GM23338 (cell line): ENCODE results near the gene DYRK4. TPM values are rescaled to one million over a fixed set of nuclear protein-coding genes. Genes with fewer than 3 reads are reported as not detected.
A peak's percentile ranks its signal among the peaks of the same experiment; 100 is the strongest.

ENCODE experiments used
- ATAC-seq: fragments of 200-7000 bp; cut with Tn5 transposase; 3 replicates; pipeline ENCODE4 v1.9.1; 2020
- DNase-seq: peaks from one replicate; pipeline ENCODE4 v3.0.0-alpha.2; 2015; ENCODE audit warnings: low spot score
- H2AFZ ChIP-seq: fragments of 200-600 bp; sonication (generic); 2 replicates; pipeline ENCODE4 v1.8.0; 2016; ENCODE audit warnings: antibody characterized with exemption, mild to moderate bottlenecking, moderate library complexity
- H3F3A ChIP-seq: fragments of 200-600 bp; sonication (generic); replicated peaks from 2 replicates; pipeline ENCODE4 v1.8.0; 2017; ENCODE audit warnings: antibody characterized with exemption, mixed run types, low read depth
- H3K27ac ChIP-seq: fragments of 200-600 bp; sonication (generic); 2 replicates; pipeline ENCODE4 v1.6.1; 2016; ENCODE audit warnings: low read depth
- H3K27me3 ChIP-seq: fragments of 200-600 bp; sonication (generic); 2 replicates; pipeline ENCODE4 v1.8.0; 2016; ENCODE audit warnings: mild to moderate bottlenecking, mixed run types, moderate library complexity; ENCODE audit not compliant: insufficient read depth
- H3K36me3 ChIP-seq: fragments of 200-600 bp; sonication (generic); 2 replicates; pipeline ENCODE4 v1.8.0; 2016; ENCODE audit warnings: mild to moderate bottlenecking; ENCODE audit not compliant: insufficient read depth
- H3K4me1 ChIP-seq: fragments of 200-600 bp; sonication (generic); 2 replicates; pipeline ENCODE4 v1.8.0; 2016; ENCODE audit warnings: mild to moderate bottlenecking, moderate library complexity; ENCODE audit not compliant: insufficient read depth
- H3K4me2 ChIP-seq: fragments of 200-600 bp; sonication (generic); 2 replicates; pipeline ENCODE4 v1.7.1; 2017; ENCODE audit warnings: mixed run types
- H3K4me3 ChIP-seq: fragments of 200-600 bp; sonication (generic); 2 replicates; pipeline ENCODE4 v1.6.1; 2016; ENCODE audit warnings: mixed run types
- H3K79me2 ChIP-seq: fragments of 200-600 bp; sonication (generic); replicated peaks from 2 replicates; pipeline ENCODE4 v1.8.0; 2017; ENCODE audit warnings: mild to moderate bottlenecking; ENCODE audit not compliant: insufficient read depth
- H3K9me2 ChIP-seq: fragments of 200-600 bp; sonication (generic); 2 replicates; pipeline ENCODE4 v1.8.0; 2017; ENCODE audit not compliant: insufficient read depth
- H4K20me1 ChIP-seq: fragments of 200-600 bp; sonication (generic); replicated peaks from 2 replicates; pipeline ENCODE4 v1.8.0; 2017; ENCODE audit warnings: mild to moderate bottlenecking; ENCODE audit not compliant: insufficient read depth
- H3K27ac Mint-ChIP-seq: 2 replicates; pipeline ENCODE4 v1.8.0; 2020; ENCODE audit warnings: inconsistent platforms, mild to moderate bottlenecking, moderate library complexity, mixed read lengths
- H3K27me3 Mint-ChIP-seq: 3 replicates; pipeline ENCODE4 v1.8.0; 2022; ENCODE audit warnings: low read depth, mild to moderate bottlenecking, moderate library complexity, mixed read lengths, inconsistent platforms; ENCODE audit not compliant: insufficient read depth, poor library complexity
- H3K36me3 Mint-ChIP-seq: 3 replicates; pipeline ENCODE4 v1.8.0; 2021; ENCODE audit warnings: low read depth, mild to moderate bottlenecking, inconsistent platforms, moderate library complexity, mixed read lengths
- H3K4me1 Mint-ChIP-seq: 3 replicates; pipeline ENCODE4 v1.8.0; 2020; ENCODE audit warnings: mild to moderate bottlenecking, inconsistent platforms, mixed read lengths
- H3K4me3 Mint-ChIP-seq: 3 replicates; pipeline ENCODE4 v1.8.0; 2021; ENCODE audit warnings: moderate library complexity, mild to moderate bottlenecking, inconsistent platforms, mixed read lengths
- H3K9me3 Mint-ChIP-seq: 3 replicates; pipeline ENCODE4 v1.8.0; 2020; ENCODE audit warnings: moderate library complexity, mild to moderate bottlenecking, inconsistent platforms, mixed read lengths
- CREB1 ChIP-seq: fragments of 250-450 bp; sonication (Bioruptor Pico); IDR thresholded peaks from 2 replicates; pipeline ENCODE4 v1.5.0; 2020; ENCODE audit warnings: low read depth, mild to moderate bottlenecking, moderate library complexity
- POLR2AphosphoS5 ChIP-seq: IDR thresholded peaks from 2 replicates; pipeline ENCODE4 v1.6.1; 2016; ENCODE audit warnings: antibody characterized with exemption, low read depth
- STAT1 ChIP-seq: IDR thresholded peaks from one replicate; pipeline ENCODE4 v1.6.1; 2016; ENCODE audit warnings: antibody characterized with exemption; ENCODE audit not compliant: unreplicated experiment
- ZNF114 ChIP-seq: fragments of 250-450 bp; sonication (Bioruptor Pico); IDR thresholded peaks from 2 replicates; pipeline ENCODE4 v1.5.0; 2020; ENCODE audit warnings: mild to moderate bottlenecking, moderate library complexity
- polyA plus RNA-seq: library from polyadenylated mRNA; unstranded; fragments of >200 nt; fragmentation: Nextera tagmentation; extraction: Ambion mirVana; gene quantifications from 2 replicates; pipeline ENCODE4 v1.2.1, GENCODE V29; 2016
- total RNA-seq: library from RNA; depleted of rRNA; stranded (reverse); fragments of >200 nt; shearing (Covaris generic); gene quantifications from 2 replicates; pipeline ENCODE4 v1.2.3, GENCODE V29; 2014
- TF ChIP-seq, protein P1 (sequence below), 2 experiments: fragments of 200-600 bp in 1 of 2; sonication (generic) in 1 of 2; conservative IDR thresholded peaks; 2 replicates each; pipeline versions ENCODE4 v1.5.1 to v1.6.1; 2016 to 2017; ENCODE audit warnings: antibody characterized with exemption in 2 of 2, low read depth in 2 of 2, mild to moderate bottlenecking in 2 of 2, moderate library complexity in 1 of 2
- TF ChIP-seq, protein P2 (sequence below): IDR thresholded peaks from one replicate; pipeline ENCODE4 v1.6.1; 2018; ENCODE audit warnings: antibody characterized with exemption; ENCODE audit not compliant: unreplicated experiment
- TF ChIP-seq, protein P3 (sequence below): IDR thresholded peaks from 2 replicates; pipeline ENCODE4 v1.6.1; 2016; ENCODE audit warnings: antibody characterized with exemption
- TF ChIP-seq, protein P4 (sequence below): fragments of 250-450 bp; sonication (Bioruptor Pico); IDR thresholded peaks from 2 replicates; pipeline ENCODE4 v1.5.0; 2020; ENCODE audit warnings: mild to moderate bottlenecking, moderate library complexity

The DYRK4 gene
- total and polyA plus RNA-seq, 2 experiments from 2014 or later: 11.3 to 16.9 TPM

DNA sequence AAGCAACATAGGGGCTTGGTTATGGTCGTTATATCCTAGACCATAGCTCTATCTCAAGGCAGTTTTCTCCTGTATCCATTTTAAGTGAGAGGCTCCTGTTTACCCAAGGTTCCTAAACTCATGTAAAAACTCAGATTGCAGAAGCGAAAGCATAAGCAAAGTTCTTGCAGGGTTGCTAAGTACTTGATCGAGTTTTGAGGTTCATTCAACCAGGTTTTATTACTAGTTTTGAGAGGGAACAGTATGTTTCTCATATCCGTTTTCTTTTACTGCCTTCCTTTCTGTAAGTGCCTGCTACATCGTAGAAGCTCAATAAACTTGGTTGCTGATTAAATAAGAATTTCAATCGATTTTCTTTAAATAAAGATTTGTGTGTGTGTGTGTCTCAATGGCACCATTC, 81.7 kb downstream of the DYRK4 start (continued):
- TF ChIP-seq CREB1 (CRISPR knock-in tag) (no peak), POLR2AphosphoS5 (no peak), ZNF114 (CRISPR knock-in tag) (no peak), STAT1 (no peak)
- TF ChIP-seq, protein P1, sequence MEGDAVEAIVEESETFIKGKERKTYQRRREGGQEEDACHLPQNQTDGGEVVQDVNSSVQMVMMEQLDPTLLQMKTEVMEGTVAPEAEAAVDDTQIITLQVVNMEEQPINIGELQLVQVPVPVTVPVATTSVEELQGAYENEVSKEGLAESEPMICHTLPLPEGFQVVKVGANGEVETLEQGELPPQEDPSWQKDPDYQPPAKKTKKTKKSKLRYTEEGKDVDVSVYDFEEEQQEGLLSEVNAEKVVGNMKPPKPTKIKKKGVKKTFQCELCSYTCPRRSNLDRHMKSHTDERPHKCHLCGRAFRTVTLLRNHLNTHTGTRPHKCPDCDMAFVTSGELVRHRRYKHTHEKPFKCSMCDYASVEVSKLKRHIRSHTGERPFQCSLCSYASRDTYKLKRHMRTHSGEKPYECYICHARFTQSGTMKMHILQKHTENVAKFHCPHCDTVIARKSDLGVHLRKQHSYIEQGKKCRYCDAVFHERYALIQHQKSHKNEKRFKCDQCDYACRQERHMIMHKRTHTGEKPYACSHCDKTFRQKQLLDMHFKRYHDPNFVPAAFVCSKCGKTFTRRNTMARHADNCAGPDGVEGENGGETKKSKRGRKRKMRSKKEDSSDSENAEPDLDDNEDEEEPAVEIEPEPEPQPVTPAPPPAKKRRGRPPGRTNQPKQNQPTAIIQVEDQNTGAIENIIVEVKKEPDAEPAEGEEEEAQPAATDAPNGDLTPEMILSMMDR (conservative IDR thresholded peaks at IDR 0.05; ENCODE audit: low read depth in 2 of 2): no peak
- TF ChIP-seq, protein P2, sequence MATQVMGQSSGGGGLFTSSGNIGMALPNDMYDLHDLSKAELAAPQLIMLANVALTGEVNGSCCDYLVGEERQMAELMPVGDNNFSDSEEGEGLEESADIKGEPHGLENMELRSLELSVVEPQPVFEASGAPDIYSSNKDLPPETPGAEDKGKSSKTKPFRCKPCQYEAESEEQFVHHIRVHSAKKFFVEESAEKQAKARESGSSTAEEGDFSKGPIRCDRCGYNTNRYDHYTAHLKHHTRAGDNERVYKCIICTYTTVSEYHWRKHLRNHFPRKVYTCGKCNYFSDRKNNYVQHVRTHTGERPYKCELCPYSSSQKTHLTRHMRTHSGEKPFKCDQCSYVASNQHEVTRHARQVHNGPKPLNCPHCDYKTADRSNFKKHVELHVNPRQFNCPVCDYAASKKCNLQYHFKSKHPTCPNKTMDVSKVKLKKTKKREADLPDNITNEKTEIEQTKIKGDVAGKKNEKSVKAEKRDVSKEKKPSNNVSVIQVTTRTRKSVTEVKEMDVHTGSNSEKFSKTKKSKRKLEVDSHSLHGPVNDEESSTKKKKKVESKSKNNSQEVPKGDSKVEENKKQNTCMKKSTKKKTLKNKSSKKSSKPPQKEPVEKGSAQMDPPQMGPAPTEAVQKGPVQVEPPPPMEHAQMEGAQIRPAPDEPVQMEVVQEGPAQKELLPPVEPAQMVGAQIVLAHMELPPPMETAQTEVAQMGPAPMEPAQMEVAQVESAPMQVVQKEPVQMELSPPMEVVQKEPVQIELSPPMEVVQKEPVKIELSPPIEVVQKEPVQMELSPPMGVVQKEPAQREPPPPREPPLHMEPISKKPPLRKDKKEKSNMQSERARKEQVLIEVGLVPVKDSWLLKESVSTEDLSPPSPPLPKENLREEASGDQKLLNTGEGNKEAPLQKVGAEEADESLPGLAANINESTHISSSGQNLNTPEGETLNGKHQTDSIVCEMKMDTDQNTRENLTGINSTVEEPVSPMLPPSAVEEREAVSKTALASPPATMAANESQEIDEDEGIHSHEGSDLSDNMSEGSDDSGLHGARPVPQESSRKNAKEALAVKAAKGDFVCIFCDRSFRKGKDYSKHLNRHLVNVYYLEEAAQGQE: no peak
- TF ChIP-seq, protein P3, sequence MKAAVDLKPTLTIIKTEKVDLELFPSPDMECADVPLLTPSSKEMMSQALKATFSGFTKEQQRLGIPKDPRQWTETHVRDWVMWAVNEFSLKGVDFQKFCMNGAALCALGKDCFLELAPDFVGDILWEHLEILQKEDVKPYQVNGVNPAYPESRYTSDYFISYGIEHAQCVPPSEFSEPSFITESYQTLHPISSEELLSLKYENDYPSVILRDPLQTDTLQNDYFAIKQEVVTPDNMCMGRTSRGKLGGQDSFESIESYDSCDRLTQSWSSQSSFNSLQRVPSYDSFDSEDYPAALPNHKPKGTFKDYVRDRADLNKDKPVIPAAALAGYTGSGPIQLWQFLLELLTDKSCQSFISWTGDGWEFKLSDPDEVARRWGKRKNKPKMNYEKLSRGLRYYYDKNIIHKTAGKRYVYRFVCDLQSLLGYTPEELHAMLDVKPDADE: no peak

DNA sequence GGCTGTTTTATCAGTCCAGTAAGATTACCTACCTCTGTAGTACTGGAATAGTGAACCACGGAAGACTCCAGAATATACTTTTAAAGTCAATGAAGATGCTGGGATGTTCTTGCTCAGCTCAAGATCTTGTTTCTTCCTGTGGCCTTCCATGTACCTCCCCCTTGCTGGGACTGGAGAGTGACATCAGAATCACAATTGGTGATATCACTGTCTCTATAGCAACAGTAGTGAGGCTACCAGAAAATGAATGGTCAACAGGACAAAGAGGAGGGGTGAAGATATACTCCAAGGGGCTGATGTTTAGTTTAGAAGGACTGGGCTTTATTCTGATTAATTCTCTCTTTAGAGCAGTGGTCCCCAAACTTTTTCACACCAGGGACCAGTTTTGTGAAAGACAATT, 83.0 kb downstream of the DYRK4 start:
- Mint-ChIP-seq H3K36me3 (no peaks in the 10 kb centered on the region), H3K4me3 (no peak overlapping the region), H3K27me3 (peaks cover 6% of the 10 kb centered on the region), H3K27ac (no peak overlapping the region), H3K9me3 (no peaks in the 10 kb centered on the region), H3K4me1 (peaks cover 11% of the 10 kb centered on the region; the same call in 2 of the 3 replicates)
- Histone ChIP-seq H3K79me2 (peaks cover 16% of the 10 kb centered on the region), H3K27me3 (no peaks in the 10 kb centered on the region), H3K36me3 (no peaks in the 10 kb centered on the region), H3K4me1 (peaks cover 12% of the 10 kb centered on the region), H3K4me3 (no peak overlapping the region), H4K20me1 (no peaks in the 10 kb centered on the region), H2AFZ (no peak overlapping the region), H3K4me2 (no peak overlapping the region), H3F3A (no peaks in the 10 kb centered on the region), H3K9me2 (no peaks in the 10 kb centered on the region), H3K27ac (no peak overlapping the region)
- DNase-seq: peak; percentile 32
- TF ChIP-seq CREB1 (CRISPR knock-in tag): 0 out of 2 replicates have a peak, but pooled peaks have one; percentile 17
- TF ChIP-seq, protein P4, sequence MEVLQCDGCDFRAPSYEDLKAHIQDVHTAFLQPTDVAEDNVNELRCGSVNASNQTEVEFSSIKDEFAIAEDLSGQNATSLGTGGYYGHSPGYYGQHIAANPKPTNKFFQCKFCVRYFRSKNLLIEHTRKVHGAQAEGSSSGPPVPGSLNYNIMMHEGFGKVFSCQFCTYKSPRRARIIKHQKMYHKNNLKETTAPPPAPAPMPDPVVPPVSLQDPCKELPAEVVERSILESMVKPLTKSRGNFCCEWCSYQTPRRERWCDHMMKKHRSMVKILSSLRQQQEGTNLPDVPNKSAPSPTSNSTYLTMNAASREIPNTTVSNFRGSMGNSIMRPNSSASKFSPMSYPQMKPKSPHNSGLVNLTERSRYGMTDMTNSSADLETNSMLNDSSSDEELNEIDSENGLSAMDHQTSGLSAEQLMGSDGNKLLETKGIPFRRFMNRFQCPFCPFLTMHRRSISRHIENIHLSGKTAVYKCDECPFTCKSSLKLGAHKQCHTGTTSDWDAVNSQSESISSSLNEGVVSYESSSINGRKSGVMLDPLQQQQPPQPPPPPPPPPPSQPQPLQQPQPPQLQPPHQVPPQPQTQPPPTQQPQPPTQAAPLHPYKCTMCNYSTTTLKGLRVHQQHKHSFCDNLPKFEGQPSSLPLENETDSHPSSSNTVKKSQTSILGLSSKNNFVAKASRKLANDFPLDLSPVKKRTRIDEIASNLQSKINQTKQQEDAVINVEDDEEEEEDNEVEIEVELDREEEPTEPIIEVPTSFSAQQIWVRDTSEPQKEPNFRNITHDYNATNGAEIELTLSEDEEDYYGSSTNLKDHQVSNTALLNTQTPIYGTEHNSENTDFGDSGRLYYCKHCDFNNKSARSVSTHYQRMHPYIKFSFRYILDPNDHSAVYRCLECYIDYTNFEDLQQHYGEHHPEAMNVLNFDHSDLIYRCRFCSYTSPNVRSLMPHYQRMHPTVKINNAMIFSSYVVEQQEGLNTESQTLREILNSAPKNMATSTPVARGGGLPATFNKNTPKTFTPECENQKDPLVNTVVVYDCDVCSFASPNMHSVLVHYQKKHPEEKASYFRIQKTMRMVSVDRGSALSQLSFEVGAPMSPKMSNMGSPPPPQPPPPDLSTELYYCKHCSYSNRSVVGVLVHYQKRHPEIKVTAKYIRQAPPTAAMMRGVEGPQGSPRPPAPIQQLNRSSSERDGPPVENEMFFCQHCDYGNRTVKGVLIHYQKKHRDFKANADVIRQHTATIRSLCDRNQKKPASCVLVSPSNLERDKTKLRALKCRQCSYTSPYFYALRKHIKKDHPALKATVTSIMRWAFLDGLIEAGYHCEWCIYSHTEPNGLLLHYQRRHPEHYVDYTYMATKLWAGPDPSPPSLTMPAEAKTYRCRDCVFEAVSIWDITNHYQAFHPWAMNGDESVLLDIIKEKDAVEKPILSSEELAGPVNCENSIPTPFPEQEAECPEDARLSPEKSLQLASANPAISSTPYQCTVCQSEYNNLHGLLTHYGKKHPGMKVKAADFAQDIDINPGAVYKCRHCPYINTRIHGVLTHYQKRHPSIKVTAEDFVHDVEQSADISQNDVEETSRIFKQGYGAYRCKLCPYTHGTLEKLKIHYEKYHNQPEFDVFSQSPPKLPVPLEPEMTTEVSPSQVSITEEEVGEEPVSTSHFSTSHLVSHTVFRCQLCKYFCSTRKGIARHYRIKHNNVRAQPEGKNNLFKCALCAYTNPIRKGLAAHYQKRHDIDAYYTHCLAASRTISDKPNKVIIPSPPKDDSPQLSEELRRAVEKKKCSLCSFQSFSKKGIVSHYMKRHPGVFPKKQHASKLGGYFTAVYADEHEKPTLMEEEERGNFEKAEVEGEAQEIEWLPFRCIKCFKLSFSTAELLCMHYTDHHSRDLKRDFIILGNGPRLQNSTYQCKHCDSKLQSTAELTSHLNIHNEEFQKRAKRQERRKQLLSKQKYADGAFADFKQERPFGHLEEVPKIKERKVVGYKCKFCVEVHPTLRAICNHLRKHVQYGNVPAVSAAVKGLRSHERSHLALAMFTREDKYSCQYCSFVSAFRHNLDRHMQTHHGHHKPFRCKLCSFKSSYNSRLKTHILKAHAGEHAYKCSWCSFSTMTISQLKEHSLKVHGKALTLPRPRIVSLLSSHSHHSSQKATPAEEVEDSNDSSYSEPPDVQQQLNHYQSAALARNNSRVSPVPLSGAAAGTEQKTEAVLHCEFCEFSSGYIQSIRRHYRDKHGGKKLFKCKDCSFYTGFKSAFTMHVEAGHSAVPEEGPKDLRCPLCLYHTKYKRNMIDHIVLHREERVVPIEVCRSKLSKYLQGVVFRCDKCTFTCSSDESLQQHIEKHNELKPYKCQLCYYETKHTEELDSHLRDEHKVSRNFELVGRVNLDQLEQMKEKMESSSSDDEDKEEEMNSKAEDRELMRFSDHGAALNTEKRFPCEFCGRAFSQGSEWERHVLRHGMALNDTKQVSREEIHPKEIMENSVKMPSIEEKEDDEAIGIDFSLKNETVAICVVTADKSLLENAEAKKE (CRISPR knock-in tag): no peak
- ATAC-seq: no peak
